GM12878 (cell line): Measurements from ENCODE around the gene ZNF775. TPM values are rescaled to one million over a fixed set of nuclear protein-coding genes. Genes with fewer than 3 reads are reported as not detected.

ENCODE experiments used
- ATAC-seq: fragments of 200-7000 bp; cut with Tn5 transposase; 3 replicates; pipeline ENCODE4 v1.9.1; 2020; ENCODE audit warnings: mild to moderate bottlenecking, moderate library complexity
- BruUV-seq: library from RNA; stranded (reverse); fragments of 400-500 nt; replicated peaks from 2 replicates; lab custom pipeline; 2021; lab: Mats Ljungman, UMichigan
- CTCF ChIA-PET: fragments of 300-600 bp; sonication (Branson Sonifier 250); formaldehyde crosslinking; extraction: SDS; loops from one replicate; lab custom pipeline; 2021; ENCODE audit warnings: inconsistent platforms; lab: Yijun Ruan, JAX
- POLR2A ChIA-PET: fragments of 350-600 bp; formaldehyde crosslinking; extraction: SDS; loops from one replicate; lab custom pipeline; 2021; ENCODE audit warnings: inconsistent platforms; lab: Charles Lee
- RAD21 ChIA-PET: fragments of 300-600 bp; sonication (Branson Sonifier 250); formaldehyde crosslinking; loops from one replicate; lab custom pipeline; 2023; ENCODE audit warnings: antibody characterized with exemption; ENCODE audit not compliant: unreplicated experiment; lab: Charles Lee
- SMC1A ChIA-PET: fragments of 300-600 bp; sonication (Branson Sonifier 250); formaldehyde crosslinking; loops from one replicate; lab custom pipeline; 2023; ENCODE audit not compliant: unreplicated experiment, uncharacterized antibody; lab: Charles Lee
- DNase-seq: peaks from one replicate; pipeline ENCODE4 v3.0.0-alpha.2; 2011; ENCODE audit warnings: low read depth, low spot score
- FAIRE-seq: peaks from 3 replicates; lab custom pipeline; 2011; peaks lifted over from hg19 to GRCh38; lab: Jason Lieb, UNC
- H2AFZ ChIP-seq: 2 replicates; pipeline ENCODE4 v1.6.0; 2011; ENCODE audit warnings: low read depth, low read length, control low read depth; ENCODE audit not compliant: control insufficient read depth
- H3K27ac ChIP-seq: 2 replicates; pipeline ENCODE4 v1.5.1; 2011; ENCODE audit warnings: control low read depth; ENCODE audit not compliant: control insufficient read depth, insufficient read depth
- H3K27me3 ChIP-seq, 2 experiments: replicated peaks in 1 of 2; 2 replicates each; pipeline versions ENCODE4 v1.6.0 to v1.6.1; 2011; ENCODE audit warnings: low read length in 1 of 2; ENCODE audit not compliant: control insufficient read depth in 2 of 2, insufficient read depth in 2 of 2
- H3K36me3 ChIP-seq, 2 experiments: 2 replicates each; pipeline ENCODE4 v1.5.1; 2011; ENCODE audit warnings: low read length in 1 of 2; ENCODE audit not compliant: control insufficient read depth in 2 of 2, insufficient read depth in 2 of 2
- H3K4me1 ChIP-seq: 2 replicates; pipeline ENCODE4 v1.6.1; 2011; ENCODE audit warnings: mild to moderate bottlenecking, low read length, moderate library complexity, mixed read lengths; ENCODE audit not compliant: control insufficient read depth, insufficient read depth
- H3K4me2 ChIP-seq: 2 replicates; pipeline ENCODE4 v1.6.0; 2011; ENCODE audit warnings: control low read depth; ENCODE audit not compliant: control insufficient read depth, insufficient read depth
- H3K4me3 ChIP-seq: fragments of 200-600 bp; sonication (generic); 2 replicates; pipeline ENCODE4 v1.5.1; 2016
- H3K79me2 ChIP-seq: 2 replicates; pipeline ENCODE4 v1.6.0; 2011; ENCODE audit warnings: low read length; ENCODE audit not compliant: control insufficient read depth, insufficient read depth
- H3K9ac ChIP-seq: 2 replicates; pipeline ENCODE4 v1.8.0; 2011; ENCODE audit warnings: low read length, control low read depth, mixed read lengths; ENCODE audit not compliant: control insufficient read depth, insufficient read depth
- H3K9me3 ChIP-seq: replicated peaks from 3 replicates; pipeline ENCODE4 v1.5.1; 2011; ENCODE audit warnings: mild to moderate bottlenecking, low read length; ENCODE audit not compliant: control insufficient read depth, insufficient read depth
- H4K20me1 ChIP-seq: 2 replicates; pipeline ENCODE4 v1.6.0; 2011; ENCODE audit not compliant: control insufficient read depth, insufficient read depth
- EGR1 ChIP-seq, 2 experiments: IDR thresholded peaks; 1 replicate in 1 of 2; 2 replicates in 1 of 2; pipeline ENCODE4 v1.6.1; 2011 to 2012; ENCODE audit warnings: low read depth in 2 of 2, low read length in 2 of 2, borderline replicate concordance in 1 of 2, mild to moderate bottlenecking in 1 of 2, moderate library complexity in 1 of 2
- NFYA ChIP-seq: IDR thresholded peaks from 2 replicates; pipeline ENCODE4 v1.6.1; 2011; ENCODE audit warnings: low read depth, mild to moderate bottlenecking, low read length, improper control_type of control experiment, borderline replicate concordance
- SIX5 ChIP-seq: IDR thresholded peaks from 2 replicates; pipeline ENCODE4 v1.6.1; 2011; ENCODE audit warnings: mild to moderate bottlenecking, low read depth, low read length, moderate library complexity; ENCODE audit not compliant: severe bottlenecking
- SUZ12 ChIP-seq: fragments of 200-600 bp; sonication (generic); IDR thresholded peaks from one replicate; pipeline ENCODE4 v1.6.1; 2018; ENCODE audit warnings: antibody characterized with exemption, mild to moderate bottlenecking; ENCODE audit not compliant: unreplicated experiment
- WGBS: methylation state at CpG from one replicate; pipeline ENCODE4 v1.1.6; 2016; ENCODE audit warnings: low lambda C conversion rate; ENCODE audit not compliant: insufficient replicate concordance, insufficient coverage; ENCODE audit errors: missing lambda C conversion rate; 5-methylcytosine and 5-hydroxymethylcytosine counted together
- in situ Hi-C: fragments of 300-500 bp; cut with MboI; formaldehyde crosslinking; loops from 9 replicates; pipeline ENCODE4 v1.14.3; 2018; ENCODE audit warnings: mixed read lengths
- intact Hi-C: fragments of 100-400 bp; cut with micrococcal nuclease; formaldehyde crosslinking; loops from one replicate; pipeline ENCODE4 v1.14.2; 2022; ENCODE audit not compliant: unreplicated experiment
- polyA plus RNA-seq, 11 experiments: library from polyadenylated mRNA; depleted of rRNA in 4 of 11; unstranded in 6 of 11; stranded (reverse) in 5 of 11; fragments of >200 nt; fragmentation: Nextera tagmentation in 4 of 11; fragmentation: Illumina TruSeq in 1 of 11; extraction: Ambion mirVana in 4 of 11; extraction: Trizol in 1 of 11; gene quantifications; 1 replicate in 1 of 11; 2 replicates in 10 of 11; pipeline versions ENCODE4 v1.2.1 to v1.2.3, GENCODE V29; 2011 to 2016; ENCODE audit warnings: inconsistent platforms in 2 of 11, missing spikeins in 2 of 11, low read depth in 1 of 11
- total RNA-seq, 4 experiments: library from RNA; depleted of rRNA in 3 of 4; stranded (reverse); fragments of >200 nt in 3 of 4; fragmentation: Illumina TruSeq in 1 of 4; extraction: Trizol in 1 of 4; gene quantifications; 2 replicates each; pipeline versions ENCODE4 v1.2.1 to v1.2.3, GENCODE V29; 2013 to 2021

The ZNF775 gene
- total and polyA plus RNA-seq, 10 of the 15 experiments (the other 5 are each of a cell fraction or from before 2014, with no cell fraction given) = 0.05 to 14.3 (median 2.1) TPM

DNA sequence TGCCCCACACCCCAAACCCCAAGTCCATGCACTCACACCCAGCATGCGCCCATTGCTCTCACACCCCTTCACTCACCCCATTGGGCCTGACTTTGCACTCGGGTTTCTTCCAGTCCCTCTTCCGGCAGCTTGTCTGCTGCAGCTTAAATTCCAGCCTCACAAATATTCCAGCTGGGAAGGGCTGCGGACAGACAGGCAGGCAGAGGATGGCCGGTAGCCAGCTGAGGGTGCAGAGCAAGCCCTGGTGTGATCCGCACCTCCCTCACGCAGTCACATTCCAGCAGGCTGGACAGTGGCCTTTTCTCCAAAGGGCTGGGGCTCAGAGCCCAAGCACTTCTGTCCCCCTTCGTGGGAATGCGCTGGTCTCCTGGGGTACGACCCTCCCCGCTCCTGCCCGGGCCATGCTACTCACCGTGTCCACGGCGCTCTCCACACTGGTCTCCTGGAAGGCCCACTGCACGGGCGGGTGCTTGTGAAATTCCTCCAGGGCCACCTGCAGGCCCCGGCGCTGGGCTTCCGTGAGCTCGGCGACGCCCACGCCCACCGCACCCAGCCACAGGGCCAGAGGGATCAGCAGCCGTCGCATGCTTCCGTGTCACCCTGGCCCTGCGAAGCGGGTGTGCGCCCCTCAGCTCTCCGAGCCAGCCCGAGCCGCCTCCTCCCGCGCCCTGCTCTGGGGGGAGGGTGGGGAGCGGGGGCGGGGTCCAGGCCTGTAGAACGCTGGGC is 38.9 kb upstream of the ZNF775 start:
- ATAC-seq = no peak

DNA sequence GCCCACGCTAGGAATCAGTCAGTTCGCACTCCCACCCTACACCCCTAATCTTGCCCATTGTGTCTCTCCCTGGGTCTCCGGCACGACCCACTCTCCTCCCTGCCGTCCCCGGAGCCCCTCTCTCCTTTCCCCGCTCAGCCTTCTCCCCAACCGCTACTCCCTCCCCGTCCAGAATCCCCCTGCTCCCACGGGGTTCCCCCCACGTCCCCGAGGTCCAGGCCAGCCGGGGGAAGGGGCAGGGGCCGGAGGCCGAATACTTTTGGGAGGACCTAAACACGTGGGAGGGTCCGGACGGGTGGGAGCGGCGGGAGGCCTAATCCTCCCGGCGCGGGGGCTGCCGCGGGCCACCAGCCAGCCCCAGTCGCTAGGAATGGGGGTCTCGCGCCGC is 38.3 kb upstream of the ZNF775 start:
- no peaks in the 10 kb centered on the region for H3K79me2 ChIP-seq
- in situ Hi-C loops = no loop called here
- DNase-seq = no peak
- TF ChIP-seq NFYA = no peak
- TF ChIP-seq SUZ12 = peak; percentile 54
- TF ChIP-seq, all 136 proteins: peak for 1
- FAIRE-seq (no peak), ATAC-seq (no peak)
- ChIA-PET SMC1A (no interaction called here), POLR2A (no interaction called here), CTCF (no interaction called here), RAD21 (no interaction called here)
- Histone ChIP-seq H3K9ac (no peak overlapping the region), H2AFZ (no peak overlapping the region), H3K27ac (no peak overlapping the region), H3K9me3 (peaks cover 5% of the 10 kb centered on the region; the same call in 2 of the 3 replicates), H3K4me2 (no peak overlapping the region), H3K4me1 (peaks cover 8% of the 10 kb centered on the region), H3K4me3 (no peak overlapping the region), H3K27me3 (peaks cover 0 to 5% of the 10 kb centered on the region in 2 experiments; a peak in 2 of 4 replicates), H4K20me1 (no peaks in the 10 kb centered on the region), H3K36me3 (peaks cover 0 to 7% of the 10 kb centered on the region in 2 experiments; a peak in 2 of 4 replicates)
- no TSS peak for BruUV-seq
- WGBS = 45% methylated on average over 10 of the region's 29 CpGs
- intact Hi-C loops = no loop called here

More for the DNA sequence above, 38.9 kb upstream of the ZNF775 start:
- in situ Hi-C loops = no loop called here
- peaks cover 8% of the 10 kb centered on the region for H3K4me1 ChIP-seq
- H3K27ac ChIP-seq = no peak overlapping the region
- ChIA-PET CTCF (interaction anchor here (0.8 kb wide), 1 partner anchor 656 kb away, joined by 4 read pairs; no protein-coding TSS in a partner anchor), POLR2A (no interaction called here), SMC1A (no interaction called here), RAD21 (no interaction called here)
- 0 out of 2 replicates have a peak overlapping the region, but pooled peaks have one; percentile 13 for H3K4me2 ChIP-seq
- intact Hi-C loops = no loop called here
- no peak overlapping the region for H2AFZ ChIP-seq
- no peak for DNase-seq
- H3K4me3 ChIP-seq = no peak overlapping the region
- no peak for FAIRE-seq
- H3K79me2 ChIP-seq = no peaks in the 10 kb centered on the region
- H3K9ac ChIP-seq = no peak overlapping the region
- peaks cover 0 to 5% of the 10 kb centered on the region in 2 experiments; a peak in 2 of 4 replicates for H3K27me3 ChIP-seq
- no TSS peak for BruUV-seq
- WGBS = 50% methylated on average over 39 of the region's 39 CpGs
- TF ChIP-seq SIX5 (no peak), EGR1 (IDR thresholded peaks at IDR 0.05; ENCODE audit: borderline replicate concordance in 1 of 2, low read depth in 2 of 2, low read length in 2 of 2) (peak in 1 of 2 experiments; percentile 55; a peak in 1 of 3 replicates)
- peaks cover 0 to 7% of the 10 kb centered on the region in 2 experiments; a peak in 2 of 4 replicates for H3K36me3 ChIP-seq
- no peaks in the 10 kb centered on the region for H4K20me1 ChIP-seq
- H3K9me3 ChIP-seq = peaks cover 5% of the 10 kb centered on the region; the same call in 2 of the 3 replicates
